Spinal cord (tissue), 10 donors: Measurements from ENCODE around the gene FAM83G. TPM values are rescaled to one million over a fixed set of nuclear protein-coding genes. Genes with fewer than 3 reads are reported as not detected.
"Not testable (repeated sequence)": the region's sequence is repeated elsewhere in the genome, so short reads cannot be mapped to it uniquely, and the experiment has no call there.

Experiments used
- DNase-seq, 6 donors: peaks; one replicate each; pipeline versions ENCODE4 v3.0.0 to v3.0.0-alpha.2; 2013 to 2015; ENCODE audit warnings: low spot score in 6 of 6, low read depth in 4 of 6
- H3K27ac ChIP-seq: one replicate; pipeline ENCODE4 v1.5.1; 2013; ENCODE audit warnings: low read depth, low read length, control low read depth
- H3K27me3 ChIP-seq: one replicate; pipeline ENCODE4 v1.6.1; 2013; ENCODE audit warnings: low read length; ENCODE audit not compliant: control insufficient read depth, insufficient read depth
- H3K36me3 ChIP-seq: one replicate; pipeline ENCODE4 v1.6.1; 2013; ENCODE audit warnings: low read length; ENCODE audit not compliant: control insufficient read depth, insufficient read depth
- H3K4me1 ChIP-seq: one replicate; pipeline ENCODE4 v1.6.1; 2013; ENCODE audit warnings: low read length; ENCODE audit not compliant: control insufficient read depth, insufficient read depth
- H3K4me3 ChIP-seq: one replicate; pipeline ENCODE4 v1.5.1; 2013; ENCODE audit warnings: low read depth, low read length, control low read depth
- H3K9me3 ChIP-seq: one replicate; pipeline ENCODE4 v1.6.1; 2013; ENCODE audit warnings: low read length; ENCODE audit not compliant: control insufficient read depth, insufficient read depth
- WGBS: methylation state at CpG from one replicate; pipeline ENCODE4 v1.1.5; 2013; ENCODE audit warnings: missing lambda C conversion rate; ENCODE audit not compliant: insufficient coverage; 5-methylcytosine and 5-hydroxymethylcytosine counted together
- polyA plus RNA-seq, 2 donors: library from polyadenylated mRNA; unstranded; fragments of 120-200 nt; gene quantifications; one replicate each; pipeline ENCODE4 v1.2.1, GENCODE V29; 2013; ENCODE audit not compliant: insufficient read length in 2 of 2
- total RNA-seq, 2 donors: library from RNA; depleted of rRNA in 1 of 2; stranded (reverse); fragments of 120-200 nt in 1 of 2; fragments of >200 nt in 1 of 2; gene quantifications; one replicate each; pipeline versions ENCODE4 v1.2.3 to v1.2.4, GENCODE V29; 2013 to 2014
- donor health status: healthy.

FAM83G gene
- total and polyA plus RNA-seq, 4 donors = 1.2 to 2.1 (median 1.6) TPM

GRCh38 chr17:19023209-19023999 lies 18.8 kb upstream of the FAM83G start:
- Histone ChIP-seq H3K27me3 (no peaks in the 10 kb centered on the region), H3K4me1 (peaks cover 9% of the 10 kb centered on the region), H3K27ac (no peak overlapping the region), H3K9me3 (no peaks in the 10 kb centered on the region), H3K4me3 (no peak overlapping the region), H3K36me3 (peaks cover 4% of the 10 kb centered on the region)
- 88% methylated on average over 5 of the region's 9 CpGs for WGBS
- no peak for DNase-seq

GRCh38 chr17:19022747-19023146 lies 18.2 kb upstream of the FAM83G start:
- H3K9me3 ChIP-seq = no peaks in the 10 kb centered on the region
- H3K4me3 ChIP-seq = no peak overlapping the region
- no peak for DNase-seq
- H3K36me3 ChIP-seq = peaks cover 4% of the 10 kb centered on the region
- WGBS = 100% methylated on average over 1 of the region's 6 CpGs
- no peaks in the 10 kb centered on the region for H3K27me3 ChIP-seq
- H3K4me1 ChIP-seq = peaks cover 9% of the 10 kb centered on the region
- no peak overlapping the region for H3K27ac ChIP-seq

- no peaks in the 10 kb centered on the region for H3K27me3 ChIP-seq
- WGBS = 91% methylated on average over 4 of the region's 5 CpGs
- H3K4me1 ChIP-seq = peaks cover 9% of the 10 kb centered on the region
- H3K9me3 ChIP-seq = no peaks in the 10 kb centered on the region
- no peak for DNase-seq
- H3K27ac ChIP-seq = no peak overlapping the region
- no peak overlapping the region for H3K4me3 ChIP-seq
- peaks cover 4% of the 10 kb centered on the region for H3K36me3 ChIP-seq
Observed at GRCh38 chr17:19022128-19022527, 17.6 kb upstream of the FAM83G start.

GRCh38 chr17:19021622-19022083 lies 17.1 kb upstream of the FAM83G start:
- 90% methylated on average over 24 of the region's 24 CpGs for WGBS
- no peak overlapping the region for H3K4me3 ChIP-seq
- no peak overlapping the region for H3K27ac ChIP-seq
- H3K36me3 ChIP-seq = peaks cover 4% of the 10 kb centered on the region
- H3K4me1 ChIP-seq = peaks cover 9% of the 10 kb centered on the region
- H3K27me3 ChIP-seq = no peaks in the 10 kb centered on the region
- DNase-seq = no peak
- no peaks in the 10 kb centered on the region for H3K9me3 ChIP-seq

- H3K4me1 ChIP-seq, H3K4me3 ChIP-seq, H3K36me3 ChIP-seq, H3K27me3 ChIP-seq, DNase-seq, H3K27ac ChIP-seq, H3K9me3 ChIP-seq: not testable (repeated sequence)
- WGBS = 92% methylated on average over 5 of the region's 7 CpGs
Observed at GRCh38 chr17:19021011-19021621, 16.6 kb upstream of the FAM83G start.

GRCh38 chr17:19020016-19020415 lies 15.5 kb upstream of the FAM83G start:
- DNase-seq = no peak
- Histone ChIP-seq H3K27me3 (no peaks in the 10 kb centered on the region), H3K27ac (no peak overlapping the region), H3K36me3 (peaks cover 4% of the 10 kb centered on the region), H3K4me1 (peaks cover 9% of the 10 kb centered on the region), H3K9me3 (no peaks in the 10 kb centered on the region), H3K4me3 (no peak overlapping the region)
- WGBS = 71% methylated on average over 3 of the region's 3 CpGs

GRCh38 chr17:19019041-19019941 lies 14.7 kb upstream of the FAM83G start:
- Histone ChIP-seq H3K36me3 (peaks cover 4% of the 10 kb centered on the region), H3K4me1 (peaks cover 9% of the 10 kb centered on the region), H3K27ac (no peak overlapping the region), H3K4me3 (no peak overlapping the region), H3K27me3 (no peaks in the 10 kb centered on the region), H3K9me3 (no peaks in the 10 kb centered on the region)
- WGBS = 43% methylated on average over 26 of the region's 27 CpGs
- DNase-seq = peak in 2 of 6 donors; percentile 36 to 37

- 95% methylated on average over 5 of the region's 6 CpGs for WGBS
- H3K36me3 ChIP-seq = peaks cover 4% of the 10 kb centered on the region
- H3K27me3 ChIP-seq = no peaks in the 10 kb centered on the region
- no peak for DNase-seq
- H3K27ac ChIP-seq = no peak overlapping the region
- H3K9me3 ChIP-seq = no peaks in the 10 kb centered on the region
- no peak overlapping the region for H3K4me3 ChIP-seq
- peaks cover 9% of the 10 kb centered on the region for H3K4me1 ChIP-seq
Observed at GRCh38 chr17:19018600-19018950, 14.0 kb upstream of the FAM83G start.

GRCh38 chr17:19017804-19018599 lies 13.4 kb upstream of the FAM83G start:
- no peak for DNase-seq
- H3K27ac ChIP-seq = no peak overlapping the region
- peaks cover 9% of the 10 kb centered on the region for H3K4me1 ChIP-seq
- no peaks in the 10 kb centered on the region for H3K27me3 ChIP-seq
- H3K36me3 ChIP-seq = peaks cover 4% of the 10 kb centered on the region
- no peaks in the 10 kb centered on the region for H3K9me3 ChIP-seq
- WGBS = 90% methylated on average over 11 of the region's 16 CpGs
- H3K4me3 ChIP-seq = no peak overlapping the region
